EL (cell line): Measurements from ENCODE around the gene PAF1.

Experiments
- DNase-seq: peaks from one replicate; pipeline ENCODE4 v3.0.0-alpha.2; 2016

Gene PAF1

DNA sequence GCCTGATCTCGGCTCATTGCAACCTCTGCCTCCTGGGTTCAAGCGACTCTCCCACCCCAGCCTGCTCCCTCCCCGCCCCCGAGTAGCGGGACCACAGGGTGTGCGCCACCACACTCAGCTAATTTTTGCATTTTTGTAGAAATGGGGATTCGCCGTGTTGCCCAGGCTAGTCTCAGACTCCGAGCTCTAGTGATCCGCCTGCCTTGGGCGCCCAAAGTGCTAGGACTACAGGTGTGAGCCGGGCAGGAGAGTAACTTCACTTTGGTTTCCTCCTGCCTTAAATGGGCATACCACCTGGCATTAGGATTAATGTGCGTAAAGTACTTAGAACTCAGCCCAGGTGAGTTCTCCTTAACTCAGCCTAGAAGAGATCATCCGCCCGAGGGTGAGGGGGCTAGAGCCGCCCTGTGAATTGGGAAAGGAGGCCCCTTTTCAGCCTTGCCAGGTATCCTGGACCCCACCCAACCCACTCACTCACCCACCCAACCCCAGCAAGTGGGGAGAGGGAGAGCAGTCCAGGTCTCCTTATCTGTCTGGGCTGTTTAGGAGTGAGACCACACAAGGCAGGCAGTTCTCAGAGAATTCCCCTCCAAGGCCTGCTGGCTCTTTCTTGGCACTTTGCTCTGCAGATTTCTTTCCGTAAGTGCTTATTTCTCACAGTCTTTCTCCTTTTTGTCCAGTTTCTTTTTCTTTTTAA lies 14.5 kb upstream of the PAF1 start:
- no peak for DNase-seq

DNA sequence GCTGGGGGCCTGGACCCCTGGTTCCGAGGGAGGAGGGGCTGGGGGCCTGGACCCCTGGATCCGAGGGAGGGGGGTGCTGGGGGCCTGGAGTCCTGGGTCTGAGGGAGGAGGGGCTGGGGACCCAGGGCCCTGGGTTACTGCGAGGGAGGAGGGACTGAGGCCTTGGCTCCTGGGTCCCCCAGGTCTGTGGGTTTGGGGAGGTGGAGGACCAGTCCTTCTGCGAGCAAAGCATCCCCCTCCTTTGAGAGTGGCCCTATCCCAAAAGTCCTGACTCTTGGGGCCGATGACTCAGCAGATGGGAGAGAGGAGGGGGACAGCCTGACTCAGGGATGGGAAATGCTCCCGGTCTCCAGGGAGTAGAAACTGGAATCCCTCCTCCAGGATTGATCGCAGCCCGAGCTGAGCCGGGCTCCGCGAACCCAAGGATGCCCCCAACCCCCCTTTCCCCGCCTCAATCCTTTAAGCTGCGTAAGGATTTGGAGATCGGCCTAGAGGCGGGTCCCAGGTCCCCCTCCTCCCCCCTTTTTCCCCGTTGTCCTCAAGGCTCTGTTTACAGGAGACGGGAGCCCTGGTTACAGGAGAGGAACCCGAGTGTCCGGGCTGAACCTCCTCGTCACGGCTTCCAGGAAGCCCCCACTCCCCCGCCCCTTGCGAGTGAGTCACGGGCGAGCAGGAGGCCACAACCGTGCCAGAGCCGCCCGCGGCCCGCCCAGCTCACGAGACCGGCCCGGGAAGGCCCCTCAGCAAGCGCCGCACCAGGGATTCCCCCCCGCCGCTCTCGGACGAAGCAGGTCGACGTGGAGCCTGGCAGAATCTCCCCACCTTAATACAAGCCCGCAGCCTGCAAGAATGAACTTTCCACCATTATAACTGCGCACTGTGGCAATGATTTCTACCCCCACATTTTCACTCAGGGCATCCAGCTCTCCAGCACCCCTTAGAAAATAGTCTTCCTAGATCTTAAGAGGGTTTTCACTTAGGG lies 12.7 kb upstream of the PAF1 start:
- peak; percentile 99 for DNase-seq

DNA sequence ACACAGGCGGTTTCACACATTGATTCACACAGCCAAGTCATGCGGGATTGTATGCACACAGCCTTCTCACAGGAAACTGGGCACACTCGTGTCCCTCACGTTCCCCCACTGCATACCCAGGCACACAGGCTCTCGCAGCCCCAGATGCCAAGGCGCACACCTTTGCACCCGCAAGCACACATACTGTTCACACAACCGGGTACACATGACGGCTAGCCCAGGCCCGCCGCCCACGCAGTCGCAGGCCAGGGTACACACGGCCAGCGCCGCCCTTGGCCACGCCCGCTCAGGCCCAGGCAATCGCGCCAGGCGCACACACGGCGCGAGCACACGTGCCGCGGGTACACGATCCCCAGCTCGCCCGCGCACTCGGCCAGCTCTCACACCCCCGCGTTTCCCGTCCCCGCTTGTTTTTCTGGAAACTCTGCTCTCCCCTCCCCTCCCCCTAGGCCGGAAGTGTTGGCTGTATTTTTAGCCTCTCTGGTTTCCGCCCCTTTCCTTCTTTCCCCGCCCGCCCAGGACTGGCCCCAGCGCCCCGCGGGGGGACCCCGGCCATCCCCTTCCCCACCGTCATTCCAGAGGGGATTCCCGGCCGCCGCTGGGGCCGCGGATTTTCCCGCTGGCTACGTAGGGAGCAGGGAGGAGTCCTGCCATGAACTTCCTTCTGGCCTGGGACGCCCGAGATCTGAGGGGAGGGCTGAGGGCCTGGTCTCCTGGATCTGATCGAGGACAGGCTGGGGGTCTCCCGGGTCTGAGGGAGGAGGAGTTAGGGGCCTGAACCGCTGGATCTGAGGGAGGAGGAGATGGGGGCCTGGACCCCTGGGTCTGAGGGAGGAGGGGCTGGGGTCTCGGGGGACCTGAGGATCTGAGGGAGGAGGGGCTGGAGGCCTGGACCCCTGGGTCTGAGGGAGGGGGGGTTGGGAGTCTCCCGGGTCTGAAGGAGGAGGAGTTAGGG lies 11.7 kb upstream of the PAF1 start:
- DNase-seq, result peak; percentile 93

DNA sequence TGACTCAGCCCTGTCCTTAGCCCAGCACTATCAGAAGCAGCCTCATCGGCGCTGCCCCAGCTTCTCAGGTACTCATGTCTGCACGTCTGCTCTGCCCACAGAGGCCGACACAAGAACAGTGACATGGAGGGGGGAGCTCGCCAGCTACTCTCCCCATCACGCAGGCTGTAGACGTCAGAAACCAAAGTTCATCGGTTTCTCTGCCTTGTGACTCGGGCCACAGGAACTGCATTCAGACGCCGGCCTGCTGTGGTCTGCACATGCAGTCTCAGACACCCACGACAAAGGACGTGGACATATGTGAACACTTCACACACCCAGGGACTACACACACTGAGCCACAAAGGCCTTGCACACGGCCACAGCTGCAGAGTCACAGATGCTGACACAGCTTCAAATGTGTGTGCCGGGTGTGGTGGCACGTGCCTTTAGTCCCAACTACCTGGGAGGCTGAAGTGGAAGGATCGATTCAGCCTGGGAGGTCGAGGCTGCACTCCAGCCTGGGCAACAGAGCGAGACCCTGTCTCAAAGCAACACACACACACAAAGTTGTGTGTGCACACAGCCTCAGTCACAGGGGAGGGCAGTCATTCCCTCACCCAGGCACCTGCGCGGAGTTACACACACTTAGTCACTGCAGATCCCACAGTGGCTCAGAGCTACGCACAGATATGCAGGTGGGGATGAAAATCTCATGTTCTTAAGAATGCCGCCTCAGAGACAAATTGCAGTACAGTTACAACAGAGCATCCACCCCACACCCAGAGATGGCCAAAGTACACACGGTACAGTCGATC lies 10.8 kb upstream of the PAF1 start:
- peak; percentile 58 for DNase-seq

DNA sequence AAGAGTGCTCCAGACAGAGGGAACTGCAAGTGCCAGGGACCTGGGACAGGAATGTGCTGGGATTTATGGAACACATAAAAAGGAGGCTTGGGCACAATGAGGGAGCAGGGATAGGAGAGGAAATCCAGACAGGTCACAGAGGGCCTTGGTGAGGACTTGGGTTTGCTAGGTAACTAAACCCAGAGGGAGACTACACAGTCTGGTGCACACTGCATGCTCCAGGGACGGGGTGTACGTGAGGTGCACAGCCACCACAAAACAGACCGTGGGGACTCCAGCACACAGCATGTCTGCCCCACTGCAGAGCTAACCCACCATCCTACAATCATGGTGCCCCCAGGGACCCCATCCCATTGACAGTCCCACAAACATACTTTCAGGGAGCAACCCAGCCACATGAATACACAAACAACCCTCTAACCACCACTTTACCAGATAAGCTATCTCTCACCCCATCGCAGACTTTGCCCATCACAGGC lies 10.2 kb upstream of the PAF1 start:
- DNase-seq, result no peak

GRCh38 chr19:39400061-39400460 lies 9.2 kb upstream of the PAF1 start:
- DNase-seq, result no peak

GRCh38 chr19:39399668-39400050 lies 8.8 kb upstream of the PAF1 start:
- no peak for DNase-seq

DNA sequence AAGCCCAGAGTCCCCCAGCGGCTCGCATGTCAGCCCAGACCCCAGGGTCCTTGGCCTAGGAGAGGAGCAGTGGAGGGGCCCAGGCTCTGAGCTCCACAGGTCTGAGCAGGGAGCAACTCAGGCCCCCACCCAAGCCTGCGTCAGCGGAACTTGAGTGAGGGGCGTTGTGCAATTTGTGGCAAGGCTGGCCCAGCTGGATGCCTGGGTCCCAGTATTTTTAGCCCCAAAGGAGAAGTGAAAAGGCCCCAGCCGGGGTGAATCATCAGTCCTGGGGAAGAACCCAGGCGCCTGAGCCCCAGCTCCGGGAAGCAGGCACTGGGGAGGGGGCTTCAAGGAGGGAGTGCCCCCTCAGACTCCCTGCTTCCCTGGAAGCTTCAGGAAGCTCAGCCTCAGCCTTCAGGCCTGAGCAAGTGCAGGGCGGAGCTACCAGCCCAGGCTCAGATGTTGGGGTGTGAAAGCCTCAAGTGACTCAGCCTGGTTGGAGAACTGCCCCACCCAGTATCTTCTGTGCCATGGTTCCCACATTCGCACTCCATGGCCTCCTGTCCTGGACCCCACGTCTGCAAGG lies 7.5 kb upstream of the PAF1 start:
- peak; percentile 86 for DNase-seq

GRCh38 chr19:39397360-39398296 lies 6.7 kb upstream of the PAF1 start:
- peak; percentile 82 for DNase-seq

DNA sequence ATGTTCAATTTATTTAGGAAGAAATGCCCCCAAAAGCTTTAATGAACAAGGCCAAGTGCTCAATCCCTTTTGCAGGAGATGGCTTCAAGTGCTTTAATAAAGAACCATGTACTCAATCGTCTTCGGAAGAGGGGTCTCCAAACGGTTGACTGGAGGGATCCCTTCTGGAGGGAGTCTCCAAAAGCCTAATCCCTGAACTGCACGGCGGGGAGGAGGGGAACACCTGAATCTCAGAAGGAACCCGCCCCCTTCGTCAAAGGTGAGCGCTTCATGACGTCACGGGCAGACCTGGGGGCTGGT lies 505 bp downstream of the PAF1 start:
- no peak for DNase-seq

GRCh38 chr19:39389631-39390414 lies 1.1 kb downstream of the PAF1 start:
- no peak for DNase-seq

- DNase-seq, result no peak
Measured at GRCh38 chr19:39388657-39389056, 2.2 kb downstream of the PAF1 start.

- no peak for DNase-seq
Measured at GRCh38 chr19:39386557-39386956, 4.3 kb downstream of the PAF1 start.

DNA sequence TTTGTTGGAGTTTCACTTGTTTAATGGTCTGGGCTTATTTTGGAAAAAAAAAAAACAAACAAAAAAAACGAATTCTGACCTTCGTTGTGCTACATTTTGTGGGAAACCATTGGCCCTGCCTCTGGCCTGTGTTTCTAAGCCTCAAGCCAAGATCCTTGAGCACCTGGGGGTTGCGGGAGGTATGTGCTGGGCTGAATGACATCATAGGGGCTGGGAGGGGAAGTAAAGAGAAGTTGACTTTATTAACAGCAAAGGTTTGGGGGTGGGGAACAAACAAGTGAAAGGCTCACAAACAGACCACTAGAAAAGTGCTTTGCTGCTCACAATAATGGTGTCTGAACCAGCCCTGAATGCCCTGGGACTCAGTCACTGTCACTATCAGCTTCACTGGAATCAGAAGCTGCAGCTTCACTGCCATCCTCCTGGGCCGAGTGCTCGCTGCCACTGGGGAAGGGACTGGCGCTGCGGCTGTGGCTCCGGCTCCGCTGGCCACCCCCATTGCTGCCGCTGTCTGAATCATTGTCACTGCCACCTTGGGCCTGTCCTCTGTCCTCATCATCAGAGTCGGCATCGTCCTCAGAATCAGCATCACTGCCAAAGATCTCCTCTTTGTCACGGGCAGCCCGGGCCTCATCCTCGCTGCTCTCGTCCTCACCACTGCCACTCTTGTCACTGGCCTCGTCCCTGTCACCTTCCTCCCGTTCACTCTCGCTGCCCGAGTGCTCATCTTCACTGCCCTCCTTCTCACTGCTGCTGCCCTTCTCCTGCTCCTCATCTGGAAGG lies 5.1 kb downstream of the PAF1 start:
- no peak for DNase-seq

DNA sequence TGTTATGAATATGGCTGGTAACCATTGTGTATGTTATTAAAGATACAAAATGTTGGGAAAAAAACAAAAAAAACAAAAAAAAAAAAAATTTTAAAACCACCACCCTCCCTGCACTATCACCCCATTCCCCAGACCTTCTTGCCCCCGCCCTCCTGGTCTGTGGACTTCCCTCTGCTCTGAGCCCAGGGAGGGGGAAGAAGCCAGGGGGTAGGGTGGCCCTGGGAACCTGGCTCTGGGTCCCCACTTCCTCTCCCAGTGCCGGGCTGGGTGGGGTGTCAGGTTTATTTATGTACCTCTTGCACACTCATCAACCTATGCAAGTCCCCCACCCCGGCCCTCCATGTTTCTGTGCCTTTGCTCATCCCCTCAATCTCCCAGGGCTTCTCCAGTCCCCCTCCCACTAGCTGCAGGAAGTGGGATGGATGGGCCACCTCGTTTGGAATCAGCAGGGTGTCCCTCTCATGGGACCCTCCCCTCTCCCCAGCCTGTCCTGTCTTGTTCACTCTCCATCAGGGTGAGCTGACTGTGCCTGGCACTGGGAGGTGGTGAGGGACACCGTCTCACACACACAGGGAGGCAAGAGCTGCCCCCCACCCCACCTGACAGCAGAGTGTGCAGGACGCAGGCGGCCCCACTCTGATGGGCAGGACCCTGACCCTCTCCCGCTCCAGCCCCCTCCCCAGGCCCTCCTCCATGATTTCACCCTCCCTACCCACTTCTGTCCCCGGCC lies 5.9 kb downstream of the PAF1 start:
- DNase-seq, result no peak

- DNase-seq, result no peak
Measured at GRCh38 chr19:39382991-39383828, 7.7 kb downstream of the PAF1 start.

DNA sequence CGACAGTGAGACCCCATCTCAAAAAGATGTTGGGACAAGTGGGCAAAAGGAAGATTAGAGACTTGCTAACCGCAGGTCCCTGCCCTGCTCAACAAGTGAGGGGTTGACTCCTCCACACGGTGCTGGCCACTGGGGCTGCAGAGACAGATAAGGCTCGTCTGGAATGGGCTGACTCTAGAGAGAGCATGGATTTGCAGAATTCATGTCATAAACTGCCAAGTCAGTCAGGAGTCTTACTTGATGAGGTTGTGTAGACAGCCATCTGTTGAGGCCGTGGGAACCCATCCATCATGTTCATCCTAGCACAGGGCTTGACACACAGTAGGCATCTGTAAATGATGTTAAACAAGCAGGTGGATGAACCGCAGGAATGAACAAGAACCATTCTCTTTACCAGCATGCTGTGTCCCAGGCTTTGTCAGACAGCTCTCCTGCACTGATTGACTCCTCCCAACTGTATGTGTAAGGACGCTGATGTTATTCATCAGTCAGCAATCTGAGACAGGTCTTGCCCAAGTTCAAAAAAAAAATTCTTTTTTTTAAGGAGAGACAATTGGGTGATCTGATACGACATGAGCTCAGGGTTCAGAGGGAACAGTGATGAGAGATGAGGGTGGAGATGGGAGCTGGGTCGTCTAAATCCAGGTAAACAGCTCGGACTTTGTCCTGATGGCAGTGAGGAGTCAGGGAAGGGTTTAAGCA lies 8.8 kb downstream of the PAF1 start:
- DNase-seq, result no peak
